Esophagus squamous epithelium (tissue), 4 donors: Measurements from ENCODE around the gene ADAMTS2.

ENCODE experiments used
- CTCF ChIP-seq, 6 experiments: fragments of 450-650 bp in 4 of 6; fragments of 200-600 bp in 2 of 6; sonication (generic) in 2 of 6; IDR thresholded peaks; one replicate each; pipeline ENCODE4 v1.5.1; 2016 to 2019; ENCODE audit warnings: antibody characterized with exemption in 6 of 6, mild to moderate bottlenecking in 4 of 6, moderate library complexity in 4 of 6
- POLR2A ChIP-seq, 4 donors: fragments of 450-650 bp; IDR thresholded peaks; one replicate each; pipeline ENCODE4 v1.6.1; 2017; ENCODE audit warnings: antibody characterized with exemption in 4 of 4, mild to moderate bottlenecking in 4 of 4, moderate library complexity in 3 of 4

GRCh38 chr5:179089502-179089901 is 255.8 kb downstream of the ADAMTS2 start:
- TF ChIP-seq CTCF (IDR thresholded peaks at IDR 0.05) (no peak), POLR2A (IDR thresholded peaks at IDR 0.05) (no peak)
